Neural cell (in vitro differentiated cells): ENCODE results near the gene CENPS.

ENCODE experiments used
- EZH2 ChIP-seq: fragments of 200-600, 300-800 bp; shearing (Covaris generic), sonication (generic); IDR thresholded peaks from 2 replicates; pipeline ENCODE4 v1.6.1; 2014; ENCODE audit warnings: antibody characterized with exemption, low read length, borderline replicate concordance, mild to moderate bottlenecking; ENCODE audit not compliant: insufficient read depth, poor library complexity, severe bottlenecking
- POLR2AphosphoS5 ChIP-seq: IDR thresholded peaks from 2 replicates; pipeline ENCODE4 v1.6.1; 2012
- SMC3 ChIP-seq: fragments of 450-650 bp; conservative IDR thresholded peaks from 2 replicates; pipeline ENCODE4 v1.6.1; 2014; ENCODE audit warnings: antibody characterized with exemption, mild to moderate bottlenecking, moderate library complexity; ENCODE audit not compliant: poor library complexity
- TAF1 ChIP-seq: IDR thresholded peaks from 2 replicates; pipeline ENCODE4 v1.6.1; 2012; ENCODE audit warnings: low read depth
- TF ChIP-seq, protein P1 (sequence below): fragments of 450-650 bp; IDR thresholded peaks from 2 replicates; pipeline ENCODE4 v1.5.1; 2014; ENCODE audit warnings: antibody characterized with exemption, mild to moderate bottlenecking, moderate library complexity; ENCODE audit not compliant: poor library complexity, severe bottlenecking
- TF ChIP-seq, protein P2 (sequence below): IDR thresholded peaks from 2 replicates; pipeline ENCODE4 v1.6.1; 2012; ENCODE audit warnings: borderline replicate concordance

DNA sequence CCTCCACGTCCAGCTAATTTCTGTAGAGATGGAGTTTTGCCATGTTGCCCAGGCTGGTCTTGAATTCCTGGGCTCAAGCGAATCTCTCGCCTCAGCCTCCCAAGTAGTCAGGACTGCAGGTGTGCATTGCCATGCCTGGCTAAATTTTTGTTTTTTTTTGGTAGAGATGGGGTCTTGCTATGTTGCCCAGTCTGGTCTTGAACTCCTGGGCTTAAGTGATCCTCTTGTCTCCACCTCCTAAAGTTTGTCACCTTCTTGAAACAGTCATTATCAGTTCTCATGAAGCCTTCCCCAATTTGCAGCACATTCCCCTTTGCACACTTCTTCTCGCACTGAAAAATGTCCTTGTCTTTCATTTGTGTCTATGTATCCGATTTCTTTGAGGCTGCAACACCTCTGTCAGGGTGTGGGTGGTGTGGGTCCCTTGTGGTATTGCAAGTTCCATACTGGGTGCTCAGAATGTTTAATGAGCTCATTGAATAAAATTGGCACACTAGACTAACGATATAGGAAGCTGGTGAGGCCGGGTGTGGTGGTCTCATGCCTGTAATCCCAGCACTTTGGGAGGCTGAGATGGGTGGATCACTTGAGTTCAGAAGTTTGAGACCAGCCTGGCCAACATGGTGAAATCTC lies 16.7 kb downstream of the CENPS start:
- TF ChIP-seq, protein P1, sequence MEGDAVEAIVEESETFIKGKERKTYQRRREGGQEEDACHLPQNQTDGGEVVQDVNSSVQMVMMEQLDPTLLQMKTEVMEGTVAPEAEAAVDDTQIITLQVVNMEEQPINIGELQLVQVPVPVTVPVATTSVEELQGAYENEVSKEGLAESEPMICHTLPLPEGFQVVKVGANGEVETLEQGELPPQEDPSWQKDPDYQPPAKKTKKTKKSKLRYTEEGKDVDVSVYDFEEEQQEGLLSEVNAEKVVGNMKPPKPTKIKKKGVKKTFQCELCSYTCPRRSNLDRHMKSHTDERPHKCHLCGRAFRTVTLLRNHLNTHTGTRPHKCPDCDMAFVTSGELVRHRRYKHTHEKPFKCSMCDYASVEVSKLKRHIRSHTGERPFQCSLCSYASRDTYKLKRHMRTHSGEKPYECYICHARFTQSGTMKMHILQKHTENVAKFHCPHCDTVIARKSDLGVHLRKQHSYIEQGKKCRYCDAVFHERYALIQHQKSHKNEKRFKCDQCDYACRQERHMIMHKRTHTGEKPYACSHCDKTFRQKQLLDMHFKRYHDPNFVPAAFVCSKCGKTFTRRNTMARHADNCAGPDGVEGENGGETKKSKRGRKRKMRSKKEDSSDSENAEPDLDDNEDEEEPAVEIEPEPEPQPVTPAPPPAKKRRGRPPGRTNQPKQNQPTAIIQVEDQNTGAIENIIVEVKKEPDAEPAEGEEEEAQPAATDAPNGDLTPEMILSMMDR, result no peak
- TF ChIP-seq, protein P2, sequence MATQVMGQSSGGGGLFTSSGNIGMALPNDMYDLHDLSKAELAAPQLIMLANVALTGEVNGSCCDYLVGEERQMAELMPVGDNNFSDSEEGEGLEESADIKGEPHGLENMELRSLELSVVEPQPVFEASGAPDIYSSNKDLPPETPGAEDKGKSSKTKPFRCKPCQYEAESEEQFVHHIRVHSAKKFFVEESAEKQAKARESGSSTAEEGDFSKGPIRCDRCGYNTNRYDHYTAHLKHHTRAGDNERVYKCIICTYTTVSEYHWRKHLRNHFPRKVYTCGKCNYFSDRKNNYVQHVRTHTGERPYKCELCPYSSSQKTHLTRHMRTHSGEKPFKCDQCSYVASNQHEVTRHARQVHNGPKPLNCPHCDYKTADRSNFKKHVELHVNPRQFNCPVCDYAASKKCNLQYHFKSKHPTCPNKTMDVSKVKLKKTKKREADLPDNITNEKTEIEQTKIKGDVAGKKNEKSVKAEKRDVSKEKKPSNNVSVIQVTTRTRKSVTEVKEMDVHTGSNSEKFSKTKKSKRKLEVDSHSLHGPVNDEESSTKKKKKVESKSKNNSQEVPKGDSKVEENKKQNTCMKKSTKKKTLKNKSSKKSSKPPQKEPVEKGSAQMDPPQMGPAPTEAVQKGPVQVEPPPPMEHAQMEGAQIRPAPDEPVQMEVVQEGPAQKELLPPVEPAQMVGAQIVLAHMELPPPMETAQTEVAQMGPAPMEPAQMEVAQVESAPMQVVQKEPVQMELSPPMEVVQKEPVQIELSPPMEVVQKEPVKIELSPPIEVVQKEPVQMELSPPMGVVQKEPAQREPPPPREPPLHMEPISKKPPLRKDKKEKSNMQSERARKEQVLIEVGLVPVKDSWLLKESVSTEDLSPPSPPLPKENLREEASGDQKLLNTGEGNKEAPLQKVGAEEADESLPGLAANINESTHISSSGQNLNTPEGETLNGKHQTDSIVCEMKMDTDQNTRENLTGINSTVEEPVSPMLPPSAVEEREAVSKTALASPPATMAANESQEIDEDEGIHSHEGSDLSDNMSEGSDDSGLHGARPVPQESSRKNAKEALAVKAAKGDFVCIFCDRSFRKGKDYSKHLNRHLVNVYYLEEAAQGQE, result no peak
- TF ChIP-seq SMC3, result no peak
- no peak for TF ChIP-seq POLR2AphosphoS5
- TF ChIP-seq EZH2, result no peak
- TF ChIP-seq TAF1, result no peak
